Measurements from ENCODE around the gene KRT6B.
"Not testable (repeated sequence)": the region's sequence is repeated elsewhere in the genome, so short reads cannot be mapped to it uniquely, and the experiment has no call there.

Gene KRT6B

GRCh38 chr12:52464897-52465296 lies 13.0 kb upstream of the KRT6B start:
- no peak for DNase-seq

GRCh38 chr12:52461693-52462092 lies 9.7 kb upstream of the KRT6B start:
- DNase-seq, result no peak

GRCh38 chr12:52458861-52459260 lies 6.9 kb upstream of the KRT6B start:
- DNase-seq, result no peak

GRCh38 chr12:52455821-52456220 lies 3.9 kb upstream of the KRT6B start:
- DNase-seq, result no peak

GRCh38 chr12:52454411-52455201 lies 2.7 kb upstream of the KRT6B start:
- no peak for DNase-seq

GRCh38 chr12:52448228-52448627 lies 3.7 kb downstream of the KRT6B start:
- DNase-seq, result no peak

GRCh38 chr12:52447196-52447595 lies 4.8 kb downstream of the KRT6B start:
- DNase-seq, result not testable (repeated sequence)

GRCh38 chr12:52446367-52447045 lies 5.4 kb downstream of the KRT6B start:
- DNase-seq, result no peak

- DNase-seq, result no peak
Measured at GRCh38 chr12:52445876-52446275, 6.1 kb downstream of the KRT6B start.

GRCh38 chr12:52444647-52445595 lies 7.0 kb downstream of the KRT6B start:
- DNase-seq, result no peak

GRCh38 chr12:52443966-52444365 lies 8.0 kb downstream of the KRT6B start:
- no peak for DNase-seq

GRCh38 chr12:52442600-52443061 lies 9.3 kb downstream of the KRT6B start:
- no peak for DNase-seq

GRCh38 chr12:52441320-52441911 lies 10.5 kb downstream of the KRT6B start:
- no peak for DNase-seq

- DNase-seq, result no peak
Measured at GRCh38 chr12:52440821-52441319, 11.1 kb downstream of the KRT6B start.

GRCh38 chr12:52439845-52440244 lies 12.1 kb downstream of the KRT6B start:
- no peak for DNase-seq

GRCh38 chr12:52439420-52439819 lies 12.5 kb downstream of the KRT6B start:
- no peak for DNase-seq

- no peak for DNase-seq
Measured at GRCh38 chr12:52438305-52439301, 13.3 kb downstream of the KRT6B start.

- DNase-seq, result no peak
Measured at GRCh38 chr12:52437508-52437907, 14.4 kb downstream of the KRT6B start.

- DNase-seq, result no peak
Measured at GRCh38 chr12:52436828-52437474, 15.0 kb downstream of the KRT6B start.

GRCh38 chr12:52436000-52436827 lies 15.7 kb downstream of the KRT6B start:
- no peak for DNase-seq
